Central memory CD4-positive, alpha-beta T cell (primary cell): Measurements from ENCODE around the gene CTSD.
"Not testable (repeated sequence)": the region's sequence is repeated elsewhere in the genome, so short reads cannot be mapped to it uniquely, and the experiment has no call there.

ENCODE experiments used
- DNase-seq: peaks from one replicate; pipeline ENCODE4 v3.0.0; 2022
- total RNA-seq, 3 experiments: gene quantifications; one replicate each; lab custom pipeline; 2026; lab: John Stamatoyannopoulos, UW

The CTSD gene
- total RNA-seq, result 17.3 to 46.3 (median 20.3) reads per million in 3 experiments

- DNase-seq, result peak; percentile 81
Measured at GRCh38 chr11:1763796-1764661, at the start of gene CTSD. Gene CTSD (minus strand): TSS chr11:1763927. CDS start chr11:1763859, 68 bp downstream.

- DNase-seq, result not testable (repeated sequence)
Measured at GRCh38 chr11:1813356-1813755, 49.6 kb upstream of the CTSD start.

GRCh38 chr11:1812801-1813200 lies 49.1 kb upstream of the CTSD start:
- DNase-seq, result no peak

GRCh38 chr11:1812274-1812673 lies 48.5 kb upstream of the CTSD start:
- no peak for DNase-seq

GRCh38 chr11:1810761-1811160 lies 47.0 kb upstream of the CTSD start:
- no peak for DNase-seq

GRCh38 chr11:1807264-1807995 lies 43.7 kb upstream of the CTSD start:
- no peak for DNase-seq

- no peak for DNase-seq
Measured at GRCh38 chr11:1805525-1805924, 41.8 kb upstream of the CTSD start.

GRCh38 chr11:1803835-1804519 lies 40.2 kb upstream of the CTSD start:
- not testable (repeated sequence) for DNase-seq

GRCh38 chr11:1803246-1803645 lies 39.5 kb upstream of the CTSD start:
- no peak for DNase-seq

GRCh38 chr11:1797391-1798125 lies 33.8 kb upstream of the CTSD start:
- no peak for DNase-seq

GRCh38 chr11:1796413-1797011 lies 32.8 kb upstream of the CTSD start:
- DNase-seq, result no peak

GRCh38 chr11:1793081-1793480 lies 29.4 kb upstream of the CTSD start:
- DNase-seq, result no peak

- DNase-seq, result no peak
Measured at GRCh38 chr11:1792461-1792860, 28.7 kb upstream of the CTSD start.

- no peak for DNase-seq
Measured at GRCh38 chr11:1791912-1792311, 28.2 kb upstream of the CTSD start.

GRCh38 chr11:1786466-1786865 lies 22.7 kb upstream of the CTSD start:
- no peak for DNase-seq

GRCh38 chr11:1785749-1786413 lies 22.2 kb upstream of the CTSD start:
- no peak for DNase-seq

- DNase-seq, result no peak
Measured at GRCh38 chr11:1784761-1785650, 21.3 kb upstream of the CTSD start.

- no peak for DNase-seq
Measured at GRCh38 chr11:1783725-1784529, 20.2 kb upstream of the CTSD start.
